Endothelial cell of umbilical vein (primary cell): ENCODE measurements around the gene GPR160. TPM values are rescaled to one million over a fixed set of nuclear protein-coding genes. Genes with fewer than 3 reads are reported as not detected.

Source experiments
- BruUV-seq: library from RNA; stranded (reverse); fragments of 400-500 nt; replicated peaks from 2 replicates; lab custom pipeline; 2021; lab: Mats Ljungman, UMichigan
- CTCF ChIA-PET: fragments of 300-600, 350-600 bp; sonication (Branson Sonifier 250); formaldehyde crosslinking; loops from one replicate; lab custom pipeline; 2021; ENCODE audit warnings: antibody characterized with exemption, inconsistent platforms; lab: Charles Lee
- POLR2A ChIA-PET: fragments of 300-600, 350-600 bp; sonication (Branson Sonifier 250); formaldehyde crosslinking; loops from one replicate; lab custom pipeline; 2021; ENCODE audit warnings: antibody characterized with exemption, inconsistent platforms; lab: Charles Lee
- DNase-seq: peaks from one replicate; pipeline ENCODE4 v3.0.0-alpha.2; 2011; ENCODE audit warnings: low read depth, low spot score
- FAIRE-seq: peaks from 2 replicates; lab custom pipeline; 2011; peaks lifted over from hg19 to GRCh38; lab: Jason Lieb, UNC
- H2AFZ ChIP-seq: 2 replicates; pipeline ENCODE4 v1.6.0; 2012; ENCODE audit warnings: low read depth, low read length, control low read depth, inconsistent platforms
- H3K27ac ChIP-seq: 2 replicates; pipeline ENCODE4 v1.5.1; 2011; ENCODE audit warnings: low read depth, mild to moderate bottlenecking, control low read depth, low read length, moderate library complexity; ENCODE audit not compliant: insufficient read depth
- H3K27me3 ChIP-seq, 2 experiments: 2 replicates each; pipeline versions ENCODE4 v1.6.0 to v1.6.1; 2011; ENCODE audit warnings: low read length in 2 of 2, mixed read lengths in 1 of 2; ENCODE audit not compliant: control insufficient read depth in 2 of 2, insufficient read depth in 2 of 2
- H3K36me3 ChIP-seq, 2 experiments: 2 replicates in 1 of 2; 3 replicates in 1 of 2; pipeline ENCODE4 v1.5.1; 2011; ENCODE audit warnings: low read length in 2 of 2, mild to moderate bottlenecking in 1 of 2, moderate library complexity in 1 of 2; ENCODE audit not compliant: control insufficient read depth in 2 of 2, insufficient read depth in 2 of 2; ENCODE audit errors: extremely low read depth in 1 of 2
- H3K4me1 ChIP-seq: 3 replicates; pipeline ENCODE4 v1.5.1; 2011; ENCODE audit warnings: mild to moderate bottlenecking, low read length; ENCODE audit not compliant: control insufficient read depth, insufficient read depth; ENCODE audit errors: extremely low read depth
- H3K4me2 ChIP-seq: 2 replicates; pipeline ENCODE4 v1.6.1; 2011; ENCODE audit warnings: low read length, control low read depth, mixed read lengths; ENCODE audit not compliant: insufficient read depth
- H3K4me3 ChIP-seq, 3 experiments: fragments of 200-600 bp in 1 of 3; sonication (generic), shearing (Covaris generic) in 1 of 3; replicated peaks in 1 of 3; 2 replicates each; pipeline ENCODE4 v1.5.1; 2011 to 2016; ENCODE audit warnings: control low read depth in 3 of 3, low read length in 3 of 3, mild to moderate bottlenecking in 2 of 3, inconsistent platforms in 1 of 3, low read depth in 1 of 3, moderate library complexity in 1 of 3; ENCODE audit not compliant: insufficient read depth in 1 of 3
- H3K79me2 ChIP-seq: 2 replicates; pipeline ENCODE4 v1.6.0; 2012; ENCODE audit warnings: low read length, inconsistent platforms; ENCODE audit not compliant: control insufficient read depth, insufficient read depth
- H3K9ac ChIP-seq: replicated peaks from 2 replicates; pipeline ENCODE3; 2011; ENCODE audit warnings: low read length, control low read depth; ENCODE audit not compliant: insufficient read depth; ENCODE audit errors: extremely low read depth
- H3K9me1 ChIP-seq: replicated peaks from 3 replicates; pipeline ENCODE4 v1.6.0; 2011; ENCODE audit warnings: mild to moderate bottlenecking, low read length; ENCODE audit not compliant: control insufficient read depth, insufficient read depth; ENCODE audit errors: extremely low read depth
- H3K9me3 ChIP-seq: replicated peaks from 2 replicates; pipeline ENCODE4 v1.5.1; 2012; ENCODE audit warnings: low read length, inconsistent platforms; ENCODE audit not compliant: control insufficient read depth, insufficient read depth
- H4K20me1 ChIP-seq: replicated peaks from 2 replicates; pipeline ENCODE3; 2011; ENCODE audit warnings: mild to moderate bottlenecking, low read length; ENCODE audit not compliant: control insufficient read depth, insufficient read depth; ENCODE audit errors: extremely low read depth
- EZH2 ChIP-seq: IDR thresholded peaks from 2 replicates; pipeline ENCODE4 v1.6.1; 2012; ENCODE audit warnings: borderline replicate concordance, low read depth, mild to moderate bottlenecking, moderate library complexity, low read length, inconsistent platforms; ENCODE audit not compliant: severe bottlenecking
- FOS ChIP-seq: IDR thresholded peaks from 2 replicates; pipeline ENCODE4 v1.6.1; 2011; ENCODE audit warnings: mild to moderate bottlenecking, low read length, moderate library complexity, borderline replicate concordance; ENCODE audit not compliant: insufficient read depth
- GATA2 ChIP-seq: IDR thresholded peaks from 2 replicates; pipeline ENCODE4 v1.7.0; 2011; ENCODE audit warnings: low read depth, mild to moderate bottlenecking, moderate library complexity, mixed read lengths, low read length; ENCODE audit not compliant: insufficient read length, insufficient read depth
- JUN ChIP-seq: IDR thresholded peaks from 2 replicates; pipeline ENCODE4 v1.6.1; 2011; ENCODE audit warnings: borderline replicate concordance, low read depth; ENCODE audit not compliant: insufficient read length, insufficient read depth
- MAX ChIP-seq: IDR thresholded peaks from 2 replicates; pipeline ENCODE4 v1.6.1; 2011; ENCODE audit not compliant: insufficient read depth, insufficient read length
- MYC ChIP-seq: IDR thresholded peaks from one replicate; pipeline ENCODE4 v1.6.1; 2011; ENCODE audit warnings: mild to moderate bottlenecking, low read depth, low read length
- POLR2A ChIP-seq: IDR thresholded peaks from 2 replicates; pipeline ENCODE4 v1.6.1; 2012; ENCODE audit warnings: low read depth, mild to moderate bottlenecking, control low read depth, low read length
- POLR2AphosphoS5 ChIP-seq: IDR thresholded peaks from 2 replicates; pipeline ENCODE4 v1.6.1; 2012; ENCODE audit warnings: low read depth, mild to moderate bottlenecking, control low read depth, low read length, moderate library complexity; ENCODE audit not compliant: insufficient read depth
- dilution Hi-C: fragments of 300-500 bp; cut with MboI; formaldehyde crosslinking; loops from one replicate; pipeline ENCODE4 v1.15.0; 2019; ENCODE audit warnings: low sequenced_read_pairs; ENCODE audit not compliant: extremely low pct_ligation_motif_present
- intact Hi-C: fragments of 100-400 bp; cut with micrococcal nuclease; formaldehyde crosslinking; loops from one replicate; pipeline ENCODE4 v1.10.0; 2022
- polyA plus RNA-seq, 4 experiments: library from polyadenylated mRNA; depleted of rRNA in 3 of 4; stranded (reverse) in 3 of 4; unstranded in 1 of 4; fragments of >200 nt; gene quantifications; 2 replicates each; pipeline versions ENCODE4 v1.2.1 to v1.2.3, GENCODE V29; 2011 to 2012; ENCODE audit warnings: missing spikeins in 1 of 4
- total RNA-seq: library from RNA; stranded (reverse); gene quantifications from 2 replicates; pipeline ENCODE4 v1.2.3, GENCODE V29; 2021
- TF ChIP-seq, protein P1 (sequence below), 2 donors: IDR thresholded peaks; 1 replicate in 1 of 2; 2 replicates in 1 of 2; pipeline ENCODE4 v1.5.1; 2011; ENCODE audit warnings: low read length in 2 of 2, mild to moderate bottlenecking in 2 of 2, moderate library complexity in 2 of 2, control low read depth in 1 of 2, inconsistent platforms in 1 of 2, low read depth in 1 of 2; ENCODE audit not compliant: insufficient read depth in 1 of 2; ENCODE audit errors: extremely low read depth in 1 of 2

Gene GPR160
- total and polyA plus RNA-seq, 2 donors (not counting 3 experiments of a cell fraction or from before 2014, with no cell fraction given): 0.39 to 1.3 TPM

- DNase-seq: peak; percentile 16
- CTCF ChIA-PET: interaction anchor here (0.9 to 2.3 kb wide), 6 partner anchors 9 to 38 kb away, joined by 3 to 9 read pairs (median 3); no protein-coding TSS in a partner anchor
- Histone ChIP-seq H3K9ac (no peak overlapping the region), H3K36me3 (peaks cover 3 to 9% of the 10 kb centered on the region in 2 experiments), H2AFZ (no peak overlapping the region), H4K20me1 (no peaks in the 10 kb centered on the region), H3K4me2 (no peak overlapping the region), H3K9me1 (no peaks in the 10 kb centered on the region), H3K27ac (no peak overlapping the region), H3K79me2 (no peaks in the 10 kb centered on the region), H3K27me3 (no peaks in the 10 kb centered on the region), H3K4me1 (no peaks in the 10 kb centered on the region), H3K9me3 (no peaks in the 10 kb centered on the region), H3K4me3 (no peak overlapping the region)
- BruUV-seq: no TSS peak
- FAIRE-seq: no peak
- POLR2A ChIA-PET: no interaction called here
- no peak for TF ChIP-seq POLR2A
- TF ChIP-seq, protein P1, sequence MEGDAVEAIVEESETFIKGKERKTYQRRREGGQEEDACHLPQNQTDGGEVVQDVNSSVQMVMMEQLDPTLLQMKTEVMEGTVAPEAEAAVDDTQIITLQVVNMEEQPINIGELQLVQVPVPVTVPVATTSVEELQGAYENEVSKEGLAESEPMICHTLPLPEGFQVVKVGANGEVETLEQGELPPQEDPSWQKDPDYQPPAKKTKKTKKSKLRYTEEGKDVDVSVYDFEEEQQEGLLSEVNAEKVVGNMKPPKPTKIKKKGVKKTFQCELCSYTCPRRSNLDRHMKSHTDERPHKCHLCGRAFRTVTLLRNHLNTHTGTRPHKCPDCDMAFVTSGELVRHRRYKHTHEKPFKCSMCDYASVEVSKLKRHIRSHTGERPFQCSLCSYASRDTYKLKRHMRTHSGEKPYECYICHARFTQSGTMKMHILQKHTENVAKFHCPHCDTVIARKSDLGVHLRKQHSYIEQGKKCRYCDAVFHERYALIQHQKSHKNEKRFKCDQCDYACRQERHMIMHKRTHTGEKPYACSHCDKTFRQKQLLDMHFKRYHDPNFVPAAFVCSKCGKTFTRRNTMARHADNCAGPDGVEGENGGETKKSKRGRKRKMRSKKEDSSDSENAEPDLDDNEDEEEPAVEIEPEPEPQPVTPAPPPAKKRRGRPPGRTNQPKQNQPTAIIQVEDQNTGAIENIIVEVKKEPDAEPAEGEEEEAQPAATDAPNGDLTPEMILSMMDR (IDR thresholded peaks at IDR 0.05; ENCODE audit: extremely low read depth in 1 of 2, insufficient read depth in 1 of 2, low read depth in 1 of 2, low read length in 2 of 2): peak; percentile 14 to 30
- intact Hi-C loops (no loop called here), dilution Hi-C loops (no loop called here)
Measured at GRCh38 chr3:170117134-170117533, 79.3 kb downstream of the GPR160 start.

- Histone ChIP-seq H3K27me3 (no peaks in the 10 kb centered on the region), H3K9ac (no peak overlapping the region), H2AFZ (no peak overlapping the region), H4K20me1 (no peaks in the 10 kb centered on the region), H3K27ac (no peak overlapping the region), H3K4me2 (no peak overlapping the region), H3K4me1 (no peaks in the 10 kb centered on the region), H3K9me1 (no peaks in the 10 kb centered on the region), H3K4me3 (no peak overlapping the region), H3K79me2 (no peaks in the 10 kb centered on the region), H3K9me3 (no peaks in the 10 kb centered on the region), H3K36me3 (peaks cover 7 to 9% of the 10 kb centered on the region in 2 experiments)
- ChIA-PET POLR2A (interaction anchor here (0.8 kb wide), 1 partner anchor 20 kb away, joined by 3 read pairs; no protein-coding TSS in a partner anchor), CTCF (interaction anchor here (1.7 kb wide), 1 partner anchor 11 kb away, joined by 9 read pairs; no protein-coding TSS in a partner anchor)
- BruUV-seq: no TSS peak
- intact Hi-C loops: no loop called here
- TF ChIP-seq EZH2: no peak
- TF ChIP-seq POLR2AphosphoS5: no peak
- no peak for TF ChIP-seq FOS
- no peak for TF ChIP-seq MYC
- TF ChIP-seq MAX: no peak
- no peak for TF ChIP-seq POLR2A
- no peak for TF ChIP-seq GATA2
- TF ChIP-seq JUN: no peak
- TF ChIP-seq, protein P1 (IDR thresholded peaks at IDR 0.05; ENCODE audit: extremely low read depth in 1 of 2, insufficient read depth in 1 of 2, low read depth in 1 of 2, low read length in 2 of 2): no peak
- DNase-seq: no peak
- dilution Hi-C loops: no loop called here
- no peak for FAIRE-seq
Measured at GRCh38 chr3:170128259-170128976, 90.6 kb downstream of the GPR160 start.
